Naive thymus-derived CD4-positive, alpha-beta T cell (primary cell): ENCODE data around the gene PRELID2. TPM values are rescaled to one million over a fixed set of nuclear protein-coding genes. Genes with fewer than 3 reads are reported as not detected.

ENCODE experiments used
- ATAC-seq: fragments of 150-1000 bp; cut with Tn5 transposase; 2 replicates; pipeline ENCODE4 v1.10.0; 2021; ENCODE audit warnings: mild to moderate bottlenecking, moderate library complexity
- CTCF ChIA-PET: fragments of 350-600 bp; sonication (Branson Sonifier 250); formaldehyde crosslinking; loops from one replicate; lab custom pipeline; 2021; ENCODE audit warnings: antibody characterized with exemption; lab: Charles Lee
- POLR2A ChIA-PET: fragments of 350-600 bp; sonication (Branson Sonifier 250); formaldehyde crosslinking; loops from one replicate; lab custom pipeline; 2021; ENCODE audit warnings: antibody characterized with exemption, inconsistent platforms; lab: Charles Lee
- DNase-seq, 9 donors: peaks; one replicate each; pipeline versions ENCODE4 v3.0.0 to v3.0.0-alpha.2; 2020 to 2022; ENCODE audit warnings: mixed read lengths in 1 of 9
- H3K27ac ChIP-seq: one replicate; pipeline ENCODE4 v1.7.0; 2013; ENCODE audit warnings: mild to moderate bottlenecking, low read depth, low read length, moderate library complexity
- H3K27me3 ChIP-seq, 2 donors: one replicate each; pipeline ENCODE4 v1.7.0; 2013; ENCODE audit warnings: low read length in 2 of 2, mild to moderate bottlenecking in 2 of 2, moderate library complexity in 2 of 2; ENCODE audit not compliant: control insufficient read depth in 2 of 2, insufficient read depth in 2 of 2
- H3K36me3 ChIP-seq, 3 experiments: 1 replicate in 2 of 3; 2 replicates in 1 of 3; pipeline ENCODE4 v1.7.0; 2013; ENCODE audit warnings: low read length in 3 of 3, mild to moderate bottlenecking in 3 of 3, moderate library complexity in 1 of 3; ENCODE audit not compliant: insufficient read depth in 3 of 3, control insufficient read depth in 2 of 3
- H3K4me1 ChIP-seq, 2 donors: one replicate each; pipeline ENCODE4 v1.7.0; 2013; ENCODE audit warnings: low read length in 2 of 2, mild to moderate bottlenecking in 2 of 2, moderate library complexity in 1 of 2; ENCODE audit not compliant: control insufficient read depth in 2 of 2, insufficient read depth in 2 of 2
- H3K4me3 ChIP-seq: 2 replicates; pipeline ENCODE4 v1.7.0; 2013; ENCODE audit warnings: mild to moderate bottlenecking, low read length
- H3K9me3 ChIP-seq, 3 experiments: 1 replicate in 2 of 3; 2 replicates in 1 of 3; pipeline ENCODE4 v1.7.0; 2013; ENCODE audit warnings: low read length in 3 of 3; ENCODE audit not compliant: control insufficient read depth in 2 of 3
- H3K27ac Mint-ChIP-seq, 9 donors: one replicate each; pipeline ENCODE4 v1.8.0; 2020 to 2022; ENCODE audit warnings: mixed read lengths in 9 of 9, mild to moderate bottlenecking in 8 of 9, moderate library complexity in 5 of 9, inconsistent platforms in 2 of 9
- H3K27me3 Mint-ChIP-seq, 5 donors: one replicate each; pipeline ENCODE4 v1.8.0; 2021 to 2022; ENCODE audit warnings: mixed read lengths in 5 of 5, mild to moderate bottlenecking in 1 of 5
- H3K36me3 Mint-ChIP-seq, 5 donors: one replicate each; pipeline ENCODE4 v1.8.0; 2020 to 2022; ENCODE audit warnings: mixed read lengths in 5 of 5, mild to moderate bottlenecking in 3 of 5, inconsistent platforms in 1 of 5
- H3K4me1 Mint-ChIP-seq, 7 donors: one replicate each; pipeline ENCODE4 v1.8.0; 2020 to 2022; ENCODE audit warnings: mixed read lengths in 7 of 7, mild to moderate bottlenecking in 3 of 7, inconsistent platforms in 1 of 7
- H3K4me3 Mint-ChIP-seq, 10 donors: one replicate each; pipeline ENCODE4 v1.8.0; 2020 to 2022; ENCODE audit warnings: mild to moderate bottlenecking in 10 of 10, mixed read lengths in 10 of 10, moderate library complexity in 6 of 10, inconsistent platforms in 2 of 10
- H3K9me3 Mint-ChIP-seq, 11 donors: one replicate each; pipeline ENCODE4 v1.8.0; 2020 to 2022; ENCODE audit warnings: mixed read lengths in 11 of 11, mild to moderate bottlenecking in 4 of 11, inconsistent platforms in 1 of 11, moderate library complexity in 1 of 11
- intact Hi-C, 2 donors: fragments of 100-400 bp; cut with micrococcal nuclease; formaldehyde crosslinking; loops; one replicate each; pipeline ENCODE4 v1.15.1; 2023
- polyA plus RNA-seq, 2 donors: library from polyadenylated mRNA; unstranded; fragments of 300-500 nt; fragmentation: Illumina TruSeq; gene quantifications; one replicate each; pipeline ENCODE4 v1.2.3, GENCODE V29; 2021
- total RNA-seq, 6 experiments: library from RNA in 5 of 6; stranded (reverse) in 5 of 6; gene quantifications; 1 replicate in 5 of 6; 2 replicates in 1 of 6; pipeline ENCODE4 v1.2.3 and lab custom pipeline; 2021 to 2026

Gene PRELID2
- total and polyA plus RNA-seq, 7 experiments from 2014 or later: 0.29 to 4.1 (median 1.3) TPM; not detected in 2

- intact Hi-C loops: no loop called here
- H3K27me3 Mint-ChIP-seq: peaks cover 14 to 29% (median 19%) of the 10 kb centered on the region in 5 donors
- H3K4me1 ChIP-seq: peaks cover 0 to 4% of the 10 kb centered on the region in 2 donors
- no peak overlapping the region for H3K4me3 ChIP-seq
- H3K27ac ChIP-seq: no peak overlapping the region
- no peak for DNase-seq
- H3K4me3 Mint-ChIP-seq: peak overlapping the region in 6 of 10 donors; percentile 24 to 66 (median 40)
- no peaks in the 10 kb centered on the region for H3K27me3 ChIP-seq
- H3K4me1 Mint-ChIP-seq: peaks cover 0 to 25% (median 10%) of the 10 kb centered on the region in 7 donors
- POLR2A ChIA-PET: no interaction called here
- ATAC-seq: no peak
- no peaks in the 10 kb centered on the region for H3K36me3 Mint-ChIP-seq
- H3K36me3 ChIP-seq: no peaks in the 10 kb centered on the region
- CTCF ChIA-PET: no interaction called here
- H3K27ac Mint-ChIP-seq: no peak overlapping the region
- H3K9me3 Mint-ChIP-seq: peaks cover 0 to 2% (median 0%) of the 10 kb centered on the region in 11 donors
- no peaks in the 10 kb centered on the region for H3K9me3 ChIP-seq
Measured at GRCh38 chr5:145833631-145834200, 1.4 kb downstream of the PRELID2 start.

- Mint-ChIP-seq H3K27ac (no peak overlapping the region), H3K4me3 (no peak overlapping the region), H3K27me3 (peaks cover 4 to 21% (median 11%) of the 10 kb centered on the region in 5 donors), H3K36me3 (no peaks in the 10 kb centered on the region), H3K4me1 (peaks cover 0 to 16% (median 6%) of the 10 kb centered on the region in 7 donors), H3K9me3 (no peaks in the 10 kb centered on the region)
- Histone ChIP-seq H3K4me3 (no peak overlapping the region), H3K27ac (no peak overlapping the region), H3K36me3 (no peaks in the 10 kb centered on the region), H3K27me3 (no peaks in the 10 kb centered on the region), H3K4me1 (no peaks in the 10 kb centered on the region), H3K9me3 (no peaks in the 10 kb centered on the region)
- ChIA-PET POLR2A (no interaction called here), CTCF (no interaction called here)
- ATAC-seq: no peak
- intact Hi-C loops: no loop called here
- DNase-seq: no peak
Measured at GRCh38 chr5:145830594-145830993, 4.5 kb downstream of the PRELID2 start.

- H3K27me3 Mint-ChIP-seq: peaks cover 4 to 25% (median 10%) of the 10 kb centered on the region in 5 donors
- Histone ChIP-seq H3K4me1 (no peaks in the 10 kb centered on the region), H3K36me3 (no peaks in the 10 kb centered on the region), H3K27ac (no peak overlapping the region), H3K27me3 (no peaks in the 10 kb centered on the region), H3K9me3 (no peaks in the 10 kb centered on the region), H3K4me3 (no peak overlapping the region)
- ChIA-PET CTCF (no interaction called here), POLR2A (no interaction called here)
- intact Hi-C loops: no loop called here
- ATAC-seq: no peak
- H3K36me3 Mint-ChIP-seq: no peaks in the 10 kb centered on the region
- H3K4me1 Mint-ChIP-seq: peaks cover 0 to 15% (median 5%) of the 10 kb centered on the region in 7 donors
- no peak overlapping the region for H3K27ac Mint-ChIP-seq
- H3K9me3 Mint-ChIP-seq: no peaks in the 10 kb centered on the region
- DNase-seq: no peak
- H3K4me3 Mint-ChIP-seq: no peak overlapping the region
Measured at GRCh38 chr5:145829708-145830361, 5.3 kb downstream of the PRELID2 start.

GRCh38 chr5:145826895-145827674 lies 8.1 kb downstream of the PRELID2 start:
- peaks cover 0 to 14% (median 0%) of the 10 kb centered on the region in 5 donors for H3K27me3 Mint-ChIP-seq
- H3K9me3 Mint-ChIP-seq: no peaks in the 10 kb centered on the region
- H3K27me3 ChIP-seq: no peaks in the 10 kb centered on the region
- H3K27ac Mint-ChIP-seq: no peak overlapping the region
- ATAC-seq (no peak), DNase-seq (no peak)
- H3K4me1 Mint-ChIP-seq: peaks cover 0 to 13% (median 0%) of the 10 kb centered on the region in 7 donors
- H3K36me3 Mint-ChIP-seq: no peaks in the 10 kb centered on the region
- intact Hi-C loops: no loop called here
- CTCF ChIA-PET: interaction anchor here (2.6 kb wide), 1 partner anchor 1623 kb away, joined by 15 read pairs; no protein-coding TSS in a partner anchor
- H3K36me3 ChIP-seq: no peaks in the 10 kb centered on the region
- H3K9me3 ChIP-seq: no peaks in the 10 kb centered on the region
- no peaks in the 10 kb centered on the region for H3K4me1 ChIP-seq
- POLR2A ChIA-PET: no interaction called here
- no peak overlapping the region for H3K27ac ChIP-seq
- no peak overlapping the region for H3K4me3 Mint-ChIP-seq
- H3K4me3 ChIP-seq: no peak overlapping the region

DNA sequence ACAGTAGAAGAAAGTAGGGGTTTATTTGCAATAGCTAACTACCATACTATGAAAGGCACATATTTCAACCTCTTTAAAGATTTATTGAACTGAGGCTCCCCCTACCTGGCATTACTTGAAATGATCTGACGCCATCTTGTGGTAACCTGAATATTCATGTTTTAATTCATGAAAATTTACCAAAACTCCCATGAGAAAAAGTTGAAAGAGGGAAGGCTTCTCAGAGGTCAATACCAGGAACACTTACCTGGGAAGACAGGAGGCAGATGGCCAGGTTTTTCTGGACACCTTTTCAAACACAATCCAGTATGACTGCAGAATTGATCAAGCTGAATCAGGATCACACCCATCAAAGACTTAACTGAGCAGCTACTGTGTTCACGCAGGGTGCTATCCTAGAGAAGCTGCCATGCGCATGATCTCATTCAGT lies 9.4 kb downstream of the PRELID2 start:
- intact Hi-C loops: loop anchor here in 1 of 2 donors (1.0 kb wide), 3 partner anchors 128 to 1620 kb away; no protein-coding TSS in a partner anchor
- H3K36me3 Mint-ChIP-seq: no peaks in the 10 kb centered on the region
- no peak overlapping the region for H3K4me3 ChIP-seq
- H3K4me3 Mint-ChIP-seq: no peak overlapping the region
- H3K36me3 ChIP-seq: no peaks in the 10 kb centered on the region
- no peaks in the 10 kb centered on the region for H3K4me1 ChIP-seq
- ChIA-PET POLR2A (no interaction called here), CTCF (interaction anchor here (2.6 kb wide), 1 partner anchor 1622 kb away, joined by 15 read pairs; no protein-coding TSS in a partner anchor)
- no peaks in the 10 kb centered on the region for H3K27me3 ChIP-seq
- no peaks in the 10 kb centered on the region for H3K9me3 Mint-ChIP-seq
- no peaks in the 10 kb centered on the region for H3K9me3 ChIP-seq
- DNase-seq (peak in 3 of 9 donors; percentile 4 to 7 (median 5)), ATAC-seq (peak; percentile 50)
- H3K27ac ChIP-seq: no peak overlapping the region
- H3K27me3 Mint-ChIP-seq: peaks cover 0 to 11% (median 0%) of the 10 kb centered on the region in 5 donors
- H3K4me1 Mint-ChIP-seq: peaks cover 0 to 8% (median 0%) of the 10 kb centered on the region in 7 donors
- H3K27ac Mint-ChIP-seq: no peak overlapping the region

- Histone ChIP-seq H3K27me3 (no peaks in the 10 kb centered on the region), H3K4me3 (no peak overlapping the region), H3K36me3 (no peaks in the 10 kb centered on the region), H3K27ac (no peak overlapping the region), H3K9me3 (no peaks in the 10 kb centered on the region), H3K4me1 (no peaks in the 10 kb centered on the region)
- intact Hi-C loops: no loop called here
- Mint-ChIP-seq H3K27ac (no peak overlapping the region), H3K4me3 (no peak overlapping the region), H3K27me3 (peaks cover 0 to 11% (median 0%) of the 10 kb centered on the region in 5 donors), H3K4me1 (peaks cover 0 to 7% (median 0%) of the 10 kb centered on the region in 7 donors), H3K36me3 (no peaks in the 10 kb centered on the region), H3K9me3 (no peaks in the 10 kb centered on the region)
- DNase-seq: no peak
- no peak for ATAC-seq
- ChIA-PET CTCF (no interaction called here), POLR2A (no interaction called here)
Measured at GRCh38 chr5:145824040-145824439, 11.1 kb downstream of the PRELID2 start.
